BLaER1 (cell line): ENCODE measurements around the gene ATXN7L1.
"Not testable (repeated sequence)": the region's sequence is repeated elsewhere in the genome, so short reads cannot be mapped to it uniquely, and the experiment has no call there.

ENCODE experiments used
- H3K27ac ChIP-seq: shearing (Covaris generic); formaldehyde crosslinking; 2 replicates; pipeline ENCODE4 v1.8.1; 2022
- H3K27me3 ChIP-seq: shearing (Covaris generic); formaldehyde crosslinking; 2 replicates; pipeline ENCODE4 v1.8.1; 2022
- H3K36me3 ChIP-seq: shearing (Covaris generic); formaldehyde crosslinking; 2 replicates; pipeline ENCODE4 v1.8.1; 2022
- H3K4me1 ChIP-seq: shearing (Covaris generic); formaldehyde crosslinking; 2 replicates; pipeline ENCODE4 v1.8.1; 2022
- H3K4me2 ChIP-seq: shearing (Covaris generic); formaldehyde crosslinking; 2 replicates; pipeline ENCODE4 v1.8.1; 2022
- H3K4me3 ChIP-seq: shearing (Covaris generic); formaldehyde crosslinking; 2 replicates; pipeline ENCODE4 v1.8.1; 2022
- H3K9ac ChIP-seq: shearing (Covaris generic); formaldehyde crosslinking; 2 replicates; pipeline ENCODE4 v1.8.1; 2022
- H3K9me3 ChIP-seq: shearing (Covaris generic); formaldehyde crosslinking; 2 replicates; pipeline ENCODE4 v1.8.1; 2022
- H4K20me1 ChIP-seq: shearing (Covaris generic); formaldehyde crosslinking; 2 replicates; pipeline ENCODE4 v1.8.1; 2022
- Cebpa-rat ChIP-seq: shearing (Covaris generic); IDR thresholded peaks from 2 replicates; pipeline ENCODE4 v1.8.1; 2022

The ATXN7L1 gene

DNA sequence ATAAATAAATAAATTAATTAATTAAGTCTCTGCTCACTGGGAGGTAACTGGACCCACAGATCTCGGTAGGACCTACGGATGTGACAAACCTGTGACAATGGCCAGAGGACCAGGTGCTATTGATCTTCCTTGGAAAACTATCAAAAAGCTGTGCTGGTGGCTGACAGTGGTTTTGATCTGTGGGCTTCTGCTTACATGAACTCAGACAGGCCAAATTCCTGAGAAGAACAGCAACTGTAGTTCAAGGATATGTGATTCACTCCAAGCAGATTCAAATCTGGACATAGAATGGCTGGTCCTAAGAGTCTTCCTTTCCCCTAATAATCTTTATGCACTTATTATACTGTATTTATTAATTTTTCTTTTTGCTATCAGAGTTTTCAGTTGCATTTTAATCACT lies 80.0 kb downstream of the ATXN7L1 start:
- H3K9me3 ChIP-seq = no peaks in the 10 kb centered on the region
- no peaks in the 10 kb centered on the region for H3K27me3 ChIP-seq
- no peaks in the 10 kb centered on the region for H3K36me3 ChIP-seq
- TF ChIP-seq Cebpa-rat = no peak
- no peak overlapping the region for H3K9ac ChIP-seq
- H4K20me1 ChIP-seq = no peaks in the 10 kb centered on the region
- H3K27ac ChIP-seq = no peak overlapping the region
- H3K4me2 ChIP-seq = no peak overlapping the region
- H3K4me3 ChIP-seq = no peak overlapping the region
- H3K4me1 ChIP-seq = peaks cover 21% of the 10 kb centered on the region

DNA sequence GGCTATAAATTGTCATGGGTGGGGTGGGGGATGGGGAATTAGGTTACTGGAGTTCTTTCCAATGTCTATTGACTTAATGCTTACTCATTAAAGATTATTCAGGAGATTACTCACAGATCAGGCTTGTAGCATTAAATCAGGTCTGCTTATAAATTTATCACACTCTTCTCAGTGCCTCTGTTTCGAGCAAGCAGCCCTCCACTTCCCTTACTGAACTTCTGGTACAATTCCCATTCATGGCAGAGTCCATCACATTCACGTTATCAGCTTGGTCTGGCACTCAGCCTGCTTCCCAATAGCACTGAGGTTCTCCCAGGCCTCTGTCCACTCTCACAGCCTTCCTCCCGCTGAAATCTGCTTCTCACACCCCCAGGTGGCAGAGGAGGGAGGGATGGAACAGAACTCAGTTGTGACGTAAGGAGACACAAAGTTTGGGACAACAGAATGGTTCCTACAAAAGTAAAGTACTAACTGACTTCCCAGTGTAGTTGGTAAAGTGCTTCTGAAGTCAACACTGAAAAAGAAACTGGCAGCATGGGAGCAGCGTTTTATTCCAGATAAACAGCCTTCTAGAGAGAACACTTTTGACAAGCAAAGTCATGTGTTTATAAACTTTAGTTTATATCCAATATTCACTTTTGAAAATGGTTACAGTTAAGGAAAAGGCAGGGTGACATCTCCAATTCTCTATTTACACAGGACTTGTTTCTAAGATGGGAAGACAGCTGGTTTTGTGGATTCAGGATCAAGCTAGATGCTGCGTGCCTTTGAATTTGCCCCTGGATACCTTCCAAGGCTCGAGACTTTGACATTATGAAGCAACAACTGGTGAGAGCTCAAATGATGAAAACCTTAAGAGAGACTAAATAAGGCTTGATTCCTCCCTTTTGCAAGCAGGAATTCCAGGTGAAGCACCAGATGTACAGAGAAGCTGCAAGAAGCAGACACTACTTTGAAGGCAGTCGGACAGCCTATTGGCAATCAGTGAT lies 81.4 kb downstream of the ATXN7L1 start:
- H3K9ac ChIP-seq = no peak overlapping the region
- no peaks in the 10 kb centered on the region for H3K36me3 ChIP-seq
- H3K4me3 ChIP-seq = no peak overlapping the region
- TF ChIP-seq Cebpa-rat = no peak
- no peaks in the 10 kb centered on the region for H3K27me3 ChIP-seq
- H3K9me3 ChIP-seq = no peaks in the 10 kb centered on the region
- peaks cover 7% of the 10 kb centered on the region for H3K4me1 ChIP-seq
- H4K20me1 ChIP-seq = no peaks in the 10 kb centered on the region
- no peak overlapping the region for H3K27ac ChIP-seq
- H3K4me2 ChIP-seq = no peak overlapping the region

- Histone ChIP-seq H3K36me3 (0 out of 2 replicates have a peak, but pooled peaks cover 4% of the 10 kb centered on the region), H3K9me3 (no peaks in the 10 kb centered on the region), H3K4me1 (0 out of 2 replicates have a peak, but pooled peaks cover 5% of the 10 kb centered on the region), H3K27me3 (no peaks in the 10 kb centered on the region), H3K4me3 (no peak overlapping the region), H3K9ac (no peak overlapping the region), H3K4me2 (no peak overlapping the region), H3K27ac (no peak overlapping the region), H4K20me1 (no peaks in the 10 kb centered on the region)
- TF ChIP-seq Cebpa-rat = no peak
Observed at GRCh38 chr7:105792488-105793370, 83.7 kb downstream of the ATXN7L1 start.

DNA sequence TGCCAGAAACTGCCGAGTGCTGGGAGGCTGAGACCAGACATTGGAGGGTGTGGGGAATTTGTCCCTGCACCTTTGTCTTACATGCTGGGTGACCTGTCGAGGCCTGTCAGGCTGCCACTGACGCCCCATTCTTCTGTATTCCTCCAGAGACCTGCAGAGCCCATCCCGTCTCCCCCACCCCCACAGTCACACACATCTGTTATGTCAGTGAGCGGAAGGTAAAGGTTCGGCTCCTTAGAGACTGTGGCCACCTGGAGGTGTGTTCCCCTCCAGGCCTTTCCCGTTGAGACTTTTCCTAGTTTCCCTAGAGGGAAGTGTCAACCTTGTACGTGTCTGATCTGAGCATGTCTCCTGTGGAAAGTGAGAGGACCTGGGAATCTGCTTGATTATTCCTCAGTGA lies 84.5 kb downstream of the ATXN7L1 start:
- Histone ChIP-seq H3K36me3 (0 out of 2 replicates have a peak, but pooled peaks cover 4% of the 10 kb centered on the region), H3K27ac (no peak overlapping the region), H3K9me3 (no peaks in the 10 kb centered on the region), H3K4me2 (no peak overlapping the region), H3K9ac (no peak overlapping the region), H3K4me1 (0 out of 2 replicates have a peak, but pooled peaks cover 5% of the 10 kb centered on the region), H4K20me1 (no peaks in the 10 kb centered on the region), H3K4me3 (no peak overlapping the region), H3K27me3 (no peaks in the 10 kb centered on the region)
- TF ChIP-seq Cebpa-rat = no peak

DNA sequence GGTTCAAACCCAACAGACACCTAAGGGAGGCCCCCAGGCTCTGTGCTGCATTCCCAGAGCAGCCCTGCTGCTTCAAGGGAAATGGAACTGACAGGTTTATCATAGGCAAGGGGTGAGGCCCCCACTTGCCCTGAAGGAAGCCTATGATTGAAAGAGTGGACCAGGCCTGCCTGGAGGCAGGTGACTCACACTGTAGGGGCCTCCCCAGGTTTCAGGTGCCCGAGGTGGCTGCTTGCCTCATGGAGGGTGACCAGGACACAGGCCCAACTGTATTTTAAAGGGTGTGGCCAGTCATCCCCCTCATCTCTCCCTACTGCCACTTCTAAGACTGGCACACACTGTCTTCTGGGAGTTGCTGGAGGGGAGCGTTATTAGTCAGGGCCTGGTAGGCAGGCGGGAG lies 85.4 kb downstream of the ATXN7L1 start:
- no peak for TF ChIP-seq Cebpa-rat
- Histone ChIP-seq H4K20me1 (no peaks in the 10 kb centered on the region), H3K27ac (no peak overlapping the region), H3K9me3 (no peaks in the 10 kb centered on the region), H3K27me3 (no peaks in the 10 kb centered on the region), H3K4me1 (0 out of 2 replicates have a peak, but pooled peaks cover 5% of the 10 kb centered on the region), H3K9ac (no peak overlapping the region), H3K36me3 (0 out of 2 replicates have a peak, but pooled peaks cover 4% of the 10 kb centered on the region), H3K4me3 (no peak overlapping the region), H3K4me2 (no peak overlapping the region)

- H3K27ac ChIP-seq, H3K4me3 ChIP-seq, H3K27me3 ChIP-seq, H3K4me2 ChIP-seq, H3K4me1 ChIP-seq, H3K36me3 ChIP-seq, H3K9me3 ChIP-seq, H4K20me1 ChIP-seq, H3K9ac ChIP-seq: not testable (repeated sequence)
Observed at GRCh38 chr7:105790452-105790851, 85.9 kb downstream of the ATXN7L1 start.

GRCh38 chr7:105788816-105789349 lies 87.5 kb downstream of the ATXN7L1 start:
- no peak overlapping the region for H3K9ac ChIP-seq
- no peak overlapping the region for H3K4me2 ChIP-seq
- no peak for TF ChIP-seq Cebpa-rat
- H3K9me3 ChIP-seq = no peaks in the 10 kb centered on the region
- 0 out of 2 replicates have a peak, but pooled peaks cover 5% of the 10 kb centered on the region for H3K4me1 ChIP-seq
- H3K27me3 ChIP-seq = no peaks in the 10 kb centered on the region
- H3K36me3 ChIP-seq = 0 out of 2 replicates have a peak, but pooled peaks cover 4% of the 10 kb centered on the region
- no peaks in the 10 kb centered on the region for H4K20me1 ChIP-seq
- H3K27ac ChIP-seq = no peak overlapping the region
- no peak overlapping the region for H3K4me3 ChIP-seq

DNA sequence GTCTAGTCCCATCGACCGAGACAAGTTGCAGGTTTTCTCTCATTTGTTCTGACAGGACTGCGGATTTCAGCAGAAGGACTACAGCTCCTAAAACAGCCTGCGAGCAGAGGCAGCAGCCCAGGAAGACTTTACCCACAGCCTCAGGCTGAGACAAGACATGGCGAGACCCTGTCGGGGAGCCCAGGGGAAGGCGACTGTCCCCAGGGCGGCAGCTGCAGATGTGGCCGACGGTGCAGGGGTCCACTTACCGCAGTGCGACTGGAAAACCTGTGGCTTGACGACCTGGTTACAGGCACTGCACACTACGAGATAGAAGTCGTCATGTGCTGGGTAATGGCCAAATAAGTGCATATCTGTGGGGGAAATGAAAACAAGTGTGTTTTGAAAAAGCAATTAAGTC lies 88.0 kb downstream of the ATXN7L1 start:
- no peak overlapping the region for H3K9ac ChIP-seq
- H3K4me3 ChIP-seq = no peak overlapping the region
- no peaks in the 10 kb centered on the region for H4K20me1 ChIP-seq
- no peak overlapping the region for H3K4me2 ChIP-seq
- H3K27ac ChIP-seq = no peak overlapping the region
- no peaks in the 10 kb centered on the region for H3K9me3 ChIP-seq
- TF ChIP-seq Cebpa-rat = no peak
- 0 out of 2 replicates have a peak, but pooled peaks cover 4% of the 10 kb centered on the region for H3K36me3 ChIP-seq
- H3K27me3 ChIP-seq = no peaks in the 10 kb centered on the region
- H3K4me1 ChIP-seq = 0 out of 2 replicates have a peak, but pooled peaks cover 5% of the 10 kb centered on the region

DNA sequence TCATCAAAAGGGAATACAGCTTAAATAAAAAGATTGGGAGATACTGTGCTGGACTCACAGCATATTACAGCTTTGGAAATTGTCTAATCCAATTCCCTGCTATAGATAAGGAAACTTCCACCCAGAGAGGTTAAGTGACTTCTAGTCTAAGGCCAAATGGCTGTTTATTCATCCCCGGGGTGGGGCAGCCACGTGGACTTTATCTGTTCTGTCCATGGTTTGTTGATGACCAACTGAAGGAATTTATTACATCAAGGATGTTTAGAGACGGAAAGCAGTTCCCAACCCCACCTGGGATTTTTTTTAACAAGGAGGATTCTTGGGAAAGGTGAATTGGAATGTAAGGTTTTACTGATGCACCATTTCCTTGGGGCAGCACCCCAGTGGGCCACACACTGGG lies 88.6 kb downstream of the ATXN7L1 start:
- no peak overlapping the region for H3K9ac ChIP-seq

More for the DNA sequence above, 88.6 kb downstream of the ATXN7L1 start:
- 0 out of 2 replicates have a peak, but pooled peaks cover 5% of the 10 kb centered on the region for H3K4me1 ChIP-seq
- H3K27me3 ChIP-seq = no peaks in the 10 kb centered on the region
- H3K4me2 ChIP-seq = no peak overlapping the region
- 0 out of 2 replicates have a peak, but pooled peaks cover 4% of the 10 kb centered on the region for H3K36me3 ChIP-seq
- no peak overlapping the region for H3K4me3 ChIP-seq
- H3K27ac ChIP-seq = no peak overlapping the region
- no peak for TF ChIP-seq Cebpa-rat
- no peaks in the 10 kb centered on the region for H4K20me1 ChIP-seq
- no peaks in the 10 kb centered on the region for H3K9me3 ChIP-seq
